GM18861 (cell line): Measurements from ENCODE around the gene DNAJA3.

ENCODE experiments used
- ATAC-seq: cut with Tn5 transposase; IDR thresholded peaks from one replicate; pipeline ENCODE4 v1.9.1; 2021; ENCODE audit not compliant: unreplicated experiment

The DNAJA3 gene

GRCh38 chr16:4433228-4433627 is 7.6 kb downstream of the DNAJA3 start:
- no peak for ATAC-seq

GRCh38 chr16:4433914-4434787 is 8.5 kb downstream of the DNAJA3 start:
- ATAC-seq = no peak

GRCh38 chr16:4435337-4436067 is 9.8 kb downstream of the DNAJA3 start:
- ATAC-seq = no peak

GRCh38 chr16:4437366-4437765 is 11.7 kb downstream of the DNAJA3 start:
- ATAC-seq = no peak

- no peak for ATAC-seq
Measured at GRCh38 chr16:4442371-4442770, 16.7 kb downstream of the DNAJA3 start.

GRCh38 chr16:4443271-4443670 is 17.6 kb downstream of the DNAJA3 start:
- no peak for ATAC-seq

DNA sequence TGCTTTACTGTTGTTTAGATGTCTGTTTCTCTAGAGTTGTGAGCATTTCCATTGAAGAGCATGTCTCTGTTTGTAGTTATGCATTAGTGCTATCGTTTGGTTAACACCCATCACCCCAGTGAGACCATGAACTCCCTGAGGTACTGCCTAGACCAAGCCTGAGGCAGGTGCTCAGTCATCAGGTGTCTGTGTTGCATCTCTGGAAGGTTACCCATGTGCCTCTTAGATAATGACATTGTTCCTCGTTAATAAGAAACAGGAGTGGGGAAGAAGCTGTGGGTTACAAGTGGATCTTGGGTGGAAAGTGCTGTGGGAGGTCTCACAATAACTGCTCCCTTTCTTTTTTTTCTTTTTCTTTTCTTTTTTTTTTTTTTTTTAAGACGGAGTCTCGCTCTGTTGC is 18.3 kb downstream of the DNAJA3 start:
- ATAC-seq = no peak

GRCh38 chr16:4450430-4450829 is 24.8 kb downstream of the DNAJA3 start:
- no peak for ATAC-seq

DNA sequence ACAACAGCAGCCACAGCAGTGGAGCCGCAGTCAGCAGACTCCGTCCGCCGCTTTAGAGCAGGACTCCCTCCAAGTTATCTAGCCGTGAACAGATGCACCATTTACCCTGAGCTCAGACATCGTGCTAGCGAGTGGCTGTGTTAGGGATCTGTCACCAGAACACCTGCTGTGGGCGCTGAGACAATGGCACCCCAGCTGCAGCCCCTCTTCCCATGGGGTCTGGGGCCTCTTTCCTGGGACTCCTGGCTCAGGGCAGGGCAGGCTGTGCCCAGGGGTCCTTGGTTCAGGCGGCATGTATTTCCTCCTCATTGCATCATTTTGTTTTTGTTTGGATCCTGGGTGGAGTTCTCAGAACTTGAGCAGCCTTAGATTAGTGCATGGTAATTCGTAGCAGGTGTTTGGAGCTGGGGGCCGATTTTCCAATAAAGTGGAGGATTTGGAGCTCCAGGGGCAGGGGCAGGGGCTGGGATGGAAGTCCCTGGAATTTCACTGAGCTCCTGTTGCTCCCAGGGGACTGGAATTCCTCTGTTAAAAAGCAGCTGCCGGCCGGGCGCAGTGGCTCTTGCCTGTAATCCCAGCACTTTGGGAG is 25.4 kb downstream of the DNAJA3 start:
- ATAC-seq = no peak

DNA sequence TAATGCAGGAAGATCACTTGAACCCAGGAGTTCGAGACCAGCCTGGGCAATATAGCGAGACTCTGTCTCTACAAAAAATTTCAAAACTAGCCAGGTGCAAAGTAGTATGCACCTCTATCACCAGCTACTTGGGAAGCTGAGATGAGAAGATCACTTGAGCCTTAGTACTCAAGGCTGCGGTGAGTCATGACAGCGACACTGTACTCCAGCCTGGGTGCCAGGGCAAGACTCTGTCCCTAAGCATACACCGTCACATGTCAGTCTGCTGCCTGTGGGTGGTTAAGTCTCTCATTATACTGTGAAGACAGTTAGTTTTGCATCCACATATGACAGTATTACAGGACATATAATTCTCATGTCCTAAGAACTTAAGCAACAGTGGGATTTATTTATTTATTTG is 27.0 kb downstream of the DNAJA3 start:
- ATAC-seq = no peak

DNA sequence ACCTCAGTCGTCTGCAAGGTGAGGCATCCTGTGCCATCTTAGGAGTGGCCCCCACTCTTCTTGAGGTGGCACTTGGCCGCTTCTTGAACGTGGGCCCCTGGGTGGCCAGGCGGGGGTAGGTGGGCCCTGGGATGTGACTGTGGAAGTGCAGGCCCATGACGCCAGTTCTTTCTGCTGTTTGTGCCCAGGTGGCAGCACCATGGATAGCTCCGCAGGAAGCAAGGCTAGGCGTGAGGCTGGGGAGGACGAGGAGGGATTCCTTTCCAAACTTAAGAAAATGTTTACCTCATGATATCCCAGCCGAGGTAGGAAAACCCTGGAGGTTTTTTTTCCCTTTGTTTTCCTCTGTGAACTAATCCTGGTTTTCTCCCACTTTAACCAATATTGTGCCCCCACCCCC is 29.0 kb downstream of the DNAJA3 start:
- ATAC-seq = no peak

GRCh38 chr16:4455081-4455480 is 29.4 kb downstream of the DNAJA3 start:
- no peak for ATAC-seq

- ATAC-seq = no peak
Measured at GRCh38 chr16:4455951-4456350, 30.3 kb downstream of the DNAJA3 start.

- ATAC-seq = no peak
Measured at GRCh38 chr16:4460936-4461249, 35.2 kb downstream of the DNAJA3 start.

DNA sequence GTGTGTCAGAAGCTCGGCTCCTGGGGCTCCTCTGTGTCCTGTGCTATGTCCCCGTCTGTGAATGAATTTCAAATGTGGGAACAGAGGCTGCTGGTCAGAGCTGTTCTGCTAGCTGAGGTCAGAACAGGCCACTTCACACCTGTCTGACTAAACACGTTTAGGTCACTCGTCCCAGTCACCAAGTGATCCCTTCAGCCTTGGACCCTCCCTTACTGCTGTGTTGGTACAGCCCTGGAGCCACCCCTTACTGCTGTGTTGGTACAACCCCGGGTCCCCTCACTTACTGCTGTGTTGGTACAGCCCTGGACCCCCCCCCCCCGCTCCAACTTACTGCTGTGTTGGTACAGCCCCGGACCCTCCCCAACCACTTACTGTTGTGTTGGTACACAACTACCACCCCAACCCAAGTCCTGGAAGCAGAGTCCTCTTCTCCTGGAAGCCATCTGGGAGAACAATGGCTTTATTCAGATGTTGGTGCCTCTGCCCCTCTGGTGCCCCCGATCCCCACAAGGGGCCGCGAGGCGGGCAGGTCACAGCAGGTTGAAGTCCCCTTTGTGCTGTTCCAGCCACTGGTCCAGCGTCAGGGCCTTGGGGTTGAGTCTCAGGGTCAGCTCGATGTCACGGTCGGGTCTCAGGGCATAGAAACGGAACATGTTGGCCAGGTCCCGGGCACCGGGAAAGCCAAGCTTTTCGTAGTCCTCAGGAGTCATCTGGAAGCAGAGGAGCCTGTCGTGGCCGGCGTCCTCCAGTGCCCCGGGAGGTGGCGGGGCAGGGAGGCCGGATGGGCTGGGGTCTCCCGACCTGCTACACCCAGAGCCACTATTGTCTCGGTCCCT is 35.8 kb downstream of the DNAJA3 start:
- ATAC-seq = no peak

DNA sequence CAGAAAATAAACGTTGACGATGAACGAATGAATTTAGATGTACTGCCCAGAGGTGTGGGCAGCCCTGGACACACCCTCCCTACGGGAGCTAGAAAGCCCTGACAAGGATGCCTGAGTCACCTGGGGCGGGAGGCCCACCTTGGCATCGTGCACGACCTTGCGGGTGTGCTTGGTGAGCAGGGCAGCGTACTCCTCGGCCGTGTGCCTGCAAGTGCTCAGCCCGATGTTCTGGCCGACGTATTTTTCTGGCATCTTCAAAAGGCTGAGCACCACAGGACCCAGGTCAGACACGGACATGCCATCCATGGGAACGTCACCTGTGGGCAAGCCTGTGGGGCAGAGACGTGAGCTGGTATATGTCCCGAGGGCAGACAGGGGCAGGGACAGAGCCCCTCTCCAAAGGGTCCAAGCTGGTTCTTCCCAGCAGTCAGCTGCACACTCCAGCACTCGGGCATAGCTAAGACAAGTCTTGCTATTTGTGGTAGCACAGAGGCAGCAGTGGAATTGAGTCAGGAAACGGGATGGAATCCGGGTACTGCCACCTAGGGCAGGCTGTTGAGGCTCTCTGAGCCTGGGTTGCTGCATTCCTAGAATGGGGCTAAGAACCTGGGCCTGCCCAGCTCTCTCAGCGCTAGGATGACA is 38.0 kb downstream of the DNAJA3 start:
- ATAC-seq = no peak

- no peak for ATAC-seq
Measured at GRCh38 chr16:4465977-4466779, 40.5 kb downstream of the DNAJA3 start.

- ATAC-seq = no peak
Measured at GRCh38 chr16:4467916-4468315, 42.2 kb downstream of the DNAJA3 start.

- ATAC-seq = no peak
Measured at GRCh38 chr16:4468972-4469371, 43.3 kb downstream of the DNAJA3 start.

- no peak for ATAC-seq
Measured at GRCh38 chr16:4471869-4472268, 46.2 kb downstream of the DNAJA3 start.
